Heart left ventricle (tissue), 16 donors: ENCODE data around the gene SLC9A3. TPM values are rescaled to one million over a fixed set of nuclear protein-coding genes. Genes with fewer than 3 reads are reported as not detected.
A peak's percentile ranks its signal among the peaks of the same experiment; 100 is the strongest.

Experiments
- ATAC-seq, 4 donors: fragments of 200-7000 bp; cut with Tn5 transposase; one replicate each; pipeline ENCODE4 v1.9.1; 2020 to 2022; ENCODE audit warnings: moderate library complexity in 4 of 4, mild to moderate bottlenecking in 3 of 4, moderate number of reproducible peaks in 1 of 4
- DNase-seq, 5 donors: peaks; one replicate each; pipeline ENCODE4 v3.0.0-alpha.2; 2020
- H3K27ac ChIP-seq, 12 donors: fragments of 200-600 bp; sonication (generic) in 4 of 12; one replicate each; pipeline versions ENCODE4 v1.5.0 to v1.8.0; 2016 to 2022; ENCODE audit warnings: mild to moderate bottlenecking in 2 of 12
- H3K27me3 ChIP-seq, 9 donors: fragments of 200-600 bp; sonication (generic) in 2 of 9; one replicate each; pipeline versions ENCODE4 v1.5.1 to v1.8.0; 2016 to 2022; ENCODE audit warnings: mild to moderate bottlenecking in 3 of 9
- H3K36me3 ChIP-seq, 9 donors: fragments of 200-600 bp; sonication (generic) in 2 of 9; one replicate each; pipeline versions ENCODE4 v1.5.0 to v1.8.0; 2018 to 2022; ENCODE audit warnings: mild to moderate bottlenecking in 2 of 9
- H3K4me1 ChIP-seq, 12 donors: fragments of 200-600 bp; sonication (generic) in 4 of 12; one replicate each; pipeline versions ENCODE4 v1.5.0 to v1.8.0; 2016 to 2022; ENCODE audit warnings: mild to moderate bottlenecking in 3 of 12
- H3K4me3 ChIP-seq, 12 donors: fragments of 200-600 bp; sonication (generic) in 4 of 12; one replicate each; pipeline versions ENCODE4 v1.5.0 to v1.8.0; 2017 to 2022; ENCODE audit warnings: mild to moderate bottlenecking in 9 of 12, moderate library complexity in 4 of 12
- H3K9me3 ChIP-seq, 12 donors: fragments of 200-600 bp; sonication (generic) in 4 of 12; one replicate each; pipeline versions ENCODE4 v1.5.0 to v1.8.0; 2016 to 2022; ENCODE audit warnings: mild to moderate bottlenecking in 1 of 12
- POLR2A ChIP-seq, 2 donors: fragments of 450-650 bp; IDR thresholded peaks; one replicate each; pipeline ENCODE4 v1.6.1; 2017; ENCODE audit warnings: antibody characterized with exemption in 2 of 2, mild to moderate bottlenecking in 2 of 2, moderate library complexity in 2 of 2
- WGBS, 4 donors: extraction: QIAGEN DNeasy Blood & Tissue Kit in 2 of 4; methylation state at CpG; one replicate each; pipeline versions ENCODE4 v1.1.5 to v1.1.7; 2013 to 2018; 5-methylcytosine and 5-hydroxymethylcytosine counted together
- intact Hi-C, 10 donors: fragments of 100-400 bp; cut with DNase I; formaldehyde crosslinking; loops; one replicate each; pipeline versions ENCODE4 v1.11.1 to v1.14.2; 2022
- polyA plus RNA-seq, 2 donors: library from polyadenylated mRNA; stranded (reverse); fragments of 200-250 nt; gene quantifications; one replicate each; pipeline ENCODE4 v1.2.3, GENCODE V29; 2013
- total RNA-seq, 9 donors: library from RNA; depleted of rRNA in 2 of 9; stranded (reverse); fragments of >200 nt in 2 of 9; fragmentation: NEBNext Ultra II Directional in 3 of 9; extraction: Animal tissue kit (Norgen Biotek cat#: 25700) in 3 of 9; gene quantifications; one replicate each; pipeline versions ENCODE4 v1.1.0 to v1.2.4, GENCODE V29; 2016 to 2023
- TF ChIP-seq, protein P1 (sequence below), 12 donors: fragments of 200-600 bp; sonication (generic) in 4 of 12; IDR thresholded peaks; one replicate each; pipeline versions ENCODE4 v1.5.0 to v1.8.0; 2018 to 2022; ENCODE audit warnings: antibody characterized with exemption in 12 of 12, mild to moderate bottlenecking in 5 of 12
- donor health status: ischemic (EF 13 %, LVEDD 7.1; RV severe dilation, severe dysfunction).
- donor health status: healthy with polysubstance abuse.
- donor health status: DM: no; HTN: yes; CAD: no.
- donor health status: DM: no; HTN: no; CAD: no.
- donor health status: ischemic (EF 25% LVEDD 6.9; RV normal size, moderate dysfunction).
- donor health status: ischemic (EF 25% LVEDD 5.7; RV mildly dilated, moderate dysfunction).
- donor health status: healthy.
- donor health status: DM: yes; HTN: yes; CAD: no.
- donor health status: ischemic (EF 35%, LVEDD 5.7; RV mildly dilated, moderate dysfunction).
- donor health status: nonischemic (EF 11% LVEDD 7.7; RV severe dilation, severe dysfunction).
- donor health status: DM: yes; HTN: yes; CAD: no.
- donor health status: PGD.
- donor health status: ischemic (EF 29% LVEDD 5.4; RV normal size, mild dysfunction).
- donor health status: nonischemic (EF 23%, LVEDD 6.1; RV moderate dilation, normal function).

Gene SLC9A3
- total and polyA plus RNA-seq, 11 donors, result 0.50 to 3.8 (median 1.0) TPM

DNA sequence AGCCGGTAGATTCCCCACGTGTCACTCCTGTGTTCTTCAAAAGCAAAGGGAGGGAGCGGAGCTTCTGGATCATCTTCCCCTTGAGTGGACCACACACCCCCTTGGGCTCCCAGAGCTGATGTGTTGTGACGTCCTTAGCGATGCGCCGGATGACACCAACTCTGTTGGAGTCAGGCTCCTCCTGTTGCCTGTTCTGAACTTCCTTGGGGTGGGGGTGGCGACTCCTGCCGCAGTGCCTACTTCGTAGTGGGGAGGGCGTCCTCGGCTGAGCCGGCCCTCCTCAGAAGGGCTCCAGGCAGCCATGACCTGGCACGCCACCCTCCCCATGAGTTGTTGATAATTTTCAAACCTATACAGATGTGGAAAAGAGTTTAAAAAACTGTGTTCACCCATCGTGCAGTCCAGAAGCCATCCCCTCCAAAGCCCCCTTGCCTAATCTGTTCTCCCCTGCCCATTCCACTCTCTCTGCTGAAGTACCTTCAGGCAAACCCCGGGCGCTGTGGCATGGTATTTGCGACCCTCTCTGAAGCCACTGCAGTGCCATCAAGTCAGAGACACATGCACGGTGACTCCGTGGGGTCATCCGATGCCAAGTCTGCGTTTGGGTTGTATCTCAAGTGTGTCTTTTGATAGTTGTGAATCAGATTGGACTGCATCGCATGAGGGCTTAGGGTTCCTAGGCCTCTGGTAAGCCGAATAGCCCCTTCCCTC, 64.5 kb downstream of the SLC9A3 start:
- intact Hi-C loops, result no loop called here
- 93 to 97% (median 96%) methylated on average over 24 of the region's 24 CpGs for WGBS, 4 donors
- H3K9me3 ChIP-seq, result no peaks in the 10 kb centered on the region
- no peaks in the 10 kb centered on the region for H3K27me3 ChIP-seq
- no peak overlapping the region for H3K27ac ChIP-seq
- no peak overlapping the region for H3K4me3 ChIP-seq
- H3K4me1 ChIP-seq, result no peaks in the 10 kb centered on the region
- H3K36me3 ChIP-seq, result peaks cover 0 to 98% (median 91%) of the 10 kb centered on the region in 9 donors
- ATAC-seq, result no peak
- DNase-seq, result peak in 2 of 5 donors; percentile 14 to 28
- no peak for TF ChIP-seq POLR2A (IDR thresholded peaks at IDR 0.05)
- TF ChIP-seq, protein P1, sequence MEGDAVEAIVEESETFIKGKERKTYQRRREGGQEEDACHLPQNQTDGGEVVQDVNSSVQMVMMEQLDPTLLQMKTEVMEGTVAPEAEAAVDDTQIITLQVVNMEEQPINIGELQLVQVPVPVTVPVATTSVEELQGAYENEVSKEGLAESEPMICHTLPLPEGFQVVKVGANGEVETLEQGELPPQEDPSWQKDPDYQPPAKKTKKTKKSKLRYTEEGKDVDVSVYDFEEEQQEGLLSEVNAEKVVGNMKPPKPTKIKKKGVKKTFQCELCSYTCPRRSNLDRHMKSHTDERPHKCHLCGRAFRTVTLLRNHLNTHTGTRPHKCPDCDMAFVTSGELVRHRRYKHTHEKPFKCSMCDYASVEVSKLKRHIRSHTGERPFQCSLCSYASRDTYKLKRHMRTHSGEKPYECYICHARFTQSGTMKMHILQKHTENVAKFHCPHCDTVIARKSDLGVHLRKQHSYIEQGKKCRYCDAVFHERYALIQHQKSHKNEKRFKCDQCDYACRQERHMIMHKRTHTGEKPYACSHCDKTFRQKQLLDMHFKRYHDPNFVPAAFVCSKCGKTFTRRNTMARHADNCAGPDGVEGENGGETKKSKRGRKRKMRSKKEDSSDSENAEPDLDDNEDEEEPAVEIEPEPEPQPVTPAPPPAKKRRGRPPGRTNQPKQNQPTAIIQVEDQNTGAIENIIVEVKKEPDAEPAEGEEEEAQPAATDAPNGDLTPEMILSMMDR (IDR thresholded peaks at IDR 0.05), result no peak

DNA sequence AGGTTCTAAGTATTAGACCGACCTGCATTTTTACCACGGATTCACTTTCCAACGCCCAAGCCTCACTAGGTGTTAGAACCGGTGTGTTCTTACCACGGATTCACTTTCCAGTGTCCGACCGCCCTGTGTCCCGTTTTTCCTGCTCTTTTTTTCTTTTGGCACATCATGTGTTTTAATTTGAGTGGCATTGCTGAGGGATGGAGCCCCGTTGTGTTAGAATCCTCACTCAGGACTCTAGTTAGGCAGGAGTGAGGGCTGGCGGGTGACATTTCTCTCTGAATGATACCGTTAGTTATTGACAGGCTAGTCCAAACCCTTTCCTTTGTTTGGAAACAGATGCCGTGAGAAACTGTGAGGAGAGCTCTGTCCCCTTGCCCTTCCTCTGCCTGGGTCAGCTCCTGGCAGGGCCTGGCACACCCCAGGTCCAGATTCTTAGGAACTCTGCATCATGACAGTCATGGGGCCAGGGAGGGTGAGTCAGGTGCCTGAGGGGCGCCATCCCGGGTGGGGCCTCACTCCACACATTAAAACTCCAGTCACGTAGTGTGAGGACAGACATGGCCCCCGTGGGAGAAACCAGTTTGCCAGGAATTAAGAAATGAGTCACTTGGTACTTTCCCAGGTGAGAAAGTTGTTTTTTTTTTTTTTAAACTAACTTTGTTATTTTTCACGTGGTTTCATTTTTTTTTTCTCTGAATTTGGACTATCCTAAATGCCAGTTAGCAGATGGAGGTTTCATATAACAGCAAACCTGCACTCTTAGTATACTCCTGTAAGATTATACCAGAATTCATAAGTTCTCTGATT, 65.5 kb downstream of the SLC9A3 start:
- 82 to 87% (median 83%) methylated on average over 17 of the region's 17 CpGs for WGBS, 4 donors
- Histone ChIP-seq H3K4me1 (no peaks in the 10 kb centered on the region), H3K27ac (no peak overlapping the region), H3K9me3 (no peaks in the 10 kb centered on the region), H3K4me3 (no peak overlapping the region), H3K27me3 (no peaks in the 10 kb centered on the region), H3K36me3 (peaks cover 0 to 99% (median 91%) of the 10 kb centered on the region in 9 donors)
- no peak for ATAC-seq
- DNase-seq, result peak in 2 of 5 donors; percentile 11 to 28
- TF ChIP-seq, protein P1 (IDR thresholded peaks at IDR 0.05), result no peak
- TF ChIP-seq POLR2A (IDR thresholded peaks at IDR 0.05), result no peak
- intact Hi-C loops, result no loop called here

DNA sequence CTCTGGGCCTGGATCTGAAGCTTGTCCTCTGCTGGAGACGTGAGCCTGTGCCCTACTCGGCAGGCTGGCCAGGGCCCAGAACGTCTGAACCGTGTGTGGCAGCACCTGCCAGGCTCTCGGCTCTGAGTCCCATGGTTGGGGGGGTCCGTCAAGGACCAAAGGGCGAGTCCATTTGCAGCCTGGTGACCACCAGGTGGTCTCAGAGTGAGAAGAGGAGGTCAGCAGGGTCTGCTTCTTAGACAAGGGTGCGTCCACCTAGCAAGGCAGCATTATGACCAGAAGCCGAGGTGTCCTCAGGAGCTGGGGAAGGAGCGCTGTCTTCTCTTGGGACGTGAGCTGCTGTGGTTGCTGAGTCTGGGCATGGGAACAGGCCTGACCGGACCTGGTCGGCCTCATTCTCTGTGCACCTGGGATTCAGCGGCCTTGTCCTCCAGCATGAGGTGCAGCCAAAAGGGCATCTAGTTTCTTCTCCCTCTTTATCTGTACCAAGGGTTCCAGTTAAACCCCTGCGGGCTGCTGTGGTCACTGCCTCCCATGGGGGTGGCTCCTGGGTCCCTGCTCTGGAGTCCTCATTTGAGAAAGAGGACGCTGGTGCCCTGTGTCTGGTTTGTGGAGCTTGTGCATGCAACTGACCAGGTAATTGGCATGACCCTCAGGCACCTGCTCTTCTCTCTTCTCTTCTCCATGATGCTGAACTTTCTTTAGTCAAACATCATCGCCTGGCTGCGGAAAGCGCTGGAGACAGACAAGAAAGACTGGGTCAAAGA, 66.9 kb downstream of the SLC9A3 start:
- TF ChIP-seq, protein P1 (IDR thresholded peaks at IDR 0.05), result no peak
- TF ChIP-seq POLR2A (IDR thresholded peaks at IDR 0.05), result no peak
- peak in 3 of 5 donors; percentile 14 to 27 (median 19) for DNase-seq
- 89 to 97% (median 93%) methylated on average over 12 to 19 of the region's 19 CpGs for WGBS, 4 donors
- Histone ChIP-seq H3K9me3 (peaks cover 0 to 7% (median under 1%) of the 10 kb centered on the region in 12 donors), H3K27ac (no peak overlapping the region), H3K36me3 (peaks cover 0 to 99% (median 91%) of the 10 kb centered on the region in 9 donors), H3K4me1 (no peaks in the 10 kb centered on the region), H3K27me3 (no peaks in the 10 kb centered on the region), H3K4me3 (no peak overlapping the region)
- no peak for ATAC-seq
- intact Hi-C loops, result no loop called here
